ENCODE results near the gene WDFY4.

The WDFY4 gene

DNA sequence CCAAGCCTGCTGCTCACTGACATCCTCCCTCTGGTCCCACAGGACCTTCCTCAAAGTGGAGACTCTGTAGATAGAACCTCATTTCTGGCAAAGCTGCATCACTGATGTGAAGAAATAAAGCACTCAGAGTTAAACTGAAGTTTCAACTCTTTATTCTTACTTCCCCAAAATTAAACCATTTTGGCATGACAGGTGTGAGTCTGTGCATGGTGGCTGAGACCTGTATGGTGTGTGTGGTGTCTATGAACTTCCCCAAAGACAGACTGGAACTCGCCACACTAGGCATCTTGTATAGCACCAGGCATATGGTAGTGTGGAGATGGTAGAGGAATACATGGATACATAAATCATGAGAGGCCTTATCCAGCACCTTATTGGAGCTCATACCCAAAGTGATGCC lies 6.6 kb upstream of the WDFY4 start:
- Histone ChIP-seq H3K27me3 (ENCODE audit: insufficient read depth, poor library complexity, severe bottlenecking) (no peaks in the 10 kb centered on the region), H3K9me3 (ENCODE audit: severe bottlenecking) (peaks cover 4% of the 10 kb centered on the region), H3K27ac (ENCODE audit: poor library complexity, severe bottlenecking) (no peak overlapping the region), H3K4me1 (ENCODE audit: insufficient read depth, poor library complexity, severe bottlenecking) (no peaks in the 10 kb centered on the region), H3K36me3 (ENCODE audit: low read depth) (no peaks in the 10 kb centered on the region), H3K4me3 (ENCODE audit: severe bottlenecking) (no peak overlapping the region)
- TF ChIP-seq, protein P1, sequence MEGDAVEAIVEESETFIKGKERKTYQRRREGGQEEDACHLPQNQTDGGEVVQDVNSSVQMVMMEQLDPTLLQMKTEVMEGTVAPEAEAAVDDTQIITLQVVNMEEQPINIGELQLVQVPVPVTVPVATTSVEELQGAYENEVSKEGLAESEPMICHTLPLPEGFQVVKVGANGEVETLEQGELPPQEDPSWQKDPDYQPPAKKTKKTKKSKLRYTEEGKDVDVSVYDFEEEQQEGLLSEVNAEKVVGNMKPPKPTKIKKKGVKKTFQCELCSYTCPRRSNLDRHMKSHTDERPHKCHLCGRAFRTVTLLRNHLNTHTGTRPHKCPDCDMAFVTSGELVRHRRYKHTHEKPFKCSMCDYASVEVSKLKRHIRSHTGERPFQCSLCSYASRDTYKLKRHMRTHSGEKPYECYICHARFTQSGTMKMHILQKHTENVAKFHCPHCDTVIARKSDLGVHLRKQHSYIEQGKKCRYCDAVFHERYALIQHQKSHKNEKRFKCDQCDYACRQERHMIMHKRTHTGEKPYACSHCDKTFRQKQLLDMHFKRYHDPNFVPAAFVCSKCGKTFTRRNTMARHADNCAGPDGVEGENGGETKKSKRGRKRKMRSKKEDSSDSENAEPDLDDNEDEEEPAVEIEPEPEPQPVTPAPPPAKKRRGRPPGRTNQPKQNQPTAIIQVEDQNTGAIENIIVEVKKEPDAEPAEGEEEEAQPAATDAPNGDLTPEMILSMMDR (IDR thresholded peaks at IDR 0.05; ENCODE audit: poor library complexity, severe bottlenecking), result no peak
- ATAC-seq (ENCODE audit: low read depth), result no peak
- DNase-seq (ENCODE audit: low spot score), result no peak

DNA sequence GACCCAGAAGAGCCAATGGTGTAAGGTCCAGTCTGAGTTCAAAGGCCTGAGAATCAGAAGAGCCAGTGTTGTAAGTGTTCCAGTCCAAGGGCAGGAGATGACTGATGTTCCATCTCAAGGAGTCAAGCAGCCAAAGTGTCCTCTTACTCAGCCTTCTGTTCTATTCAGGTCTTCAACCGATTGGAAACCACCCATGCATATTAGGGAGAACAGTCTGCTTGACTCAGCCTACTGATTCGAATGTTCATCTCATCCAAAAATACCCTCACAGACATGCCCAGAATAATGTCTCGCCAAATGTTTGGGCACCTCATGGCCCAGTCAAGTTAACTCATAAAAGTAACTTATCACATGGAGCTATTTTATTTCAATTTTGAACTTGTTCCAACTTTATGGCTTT lies 2.9 kb upstream of the WDFY4 start:
- TF ChIP-seq, protein P1 (IDR thresholded peaks at IDR 0.05; ENCODE audit: poor library complexity, severe bottlenecking), result no peak
- ATAC-seq (ENCODE audit: low read depth) (no peak), DNase-seq (ENCODE audit: low spot score) (no peak)
- Histone ChIP-seq H3K36me3 (ENCODE audit: low read depth) (no peaks in the 10 kb centered on the region), H3K9me3 (ENCODE audit: severe bottlenecking) (peaks cover 4% of the 10 kb centered on the region), H3K27me3 (ENCODE audit: insufficient read depth, poor library complexity, severe bottlenecking) (no peaks in the 10 kb centered on the region), H3K4me1 (ENCODE audit: insufficient read depth, poor library complexity, severe bottlenecking) (no peaks in the 10 kb centered on the region), H3K27ac (ENCODE audit: poor library complexity, severe bottlenecking) (no peak overlapping the region), H3K4me3 (ENCODE audit: severe bottlenecking) (no peak overlapping the region)

DNA sequence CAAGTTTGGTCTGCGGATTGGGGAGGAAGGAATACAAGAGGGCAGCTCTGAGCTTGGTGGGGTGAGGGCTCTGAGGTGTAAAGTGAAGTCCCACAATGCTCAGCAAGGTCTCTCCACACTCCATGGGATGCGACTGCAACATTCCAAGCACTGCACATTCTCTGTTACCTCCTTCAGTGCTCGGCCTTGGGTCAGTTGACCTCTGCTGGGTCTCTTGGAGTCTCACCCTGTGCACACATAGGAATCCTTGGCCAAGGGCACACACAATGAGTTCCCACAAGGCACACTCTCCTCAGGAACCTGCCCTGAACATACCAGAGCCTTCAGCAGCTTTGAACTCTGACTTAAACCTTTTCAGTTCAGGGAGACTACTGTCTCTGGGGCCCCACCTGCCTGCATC lies 2.4 kb upstream of the WDFY4 start:
- DNase-seq (ENCODE audit: low spot score) (no peak), ATAC-seq (ENCODE audit: low read depth) (no peak)
- Histone ChIP-seq H3K4me3 (ENCODE audit: severe bottlenecking) (no peak overlapping the region), H3K27ac (ENCODE audit: poor library complexity, severe bottlenecking) (no peak overlapping the region), H3K27me3 (ENCODE audit: insufficient read depth, poor library complexity, severe bottlenecking) (no peaks in the 10 kb centered on the region), H3K36me3 (ENCODE audit: low read depth) (no peaks in the 10 kb centered on the region), H3K4me1 (ENCODE audit: insufficient read depth, poor library complexity, severe bottlenecking) (no peaks in the 10 kb centered on the region), H3K9me3 (ENCODE audit: severe bottlenecking) (peaks cover 3% of the 10 kb centered on the region)
- TF ChIP-seq, protein P1 (IDR thresholded peaks at IDR 0.05; ENCODE audit: poor library complexity, severe bottlenecking), result no peak

DNA sequence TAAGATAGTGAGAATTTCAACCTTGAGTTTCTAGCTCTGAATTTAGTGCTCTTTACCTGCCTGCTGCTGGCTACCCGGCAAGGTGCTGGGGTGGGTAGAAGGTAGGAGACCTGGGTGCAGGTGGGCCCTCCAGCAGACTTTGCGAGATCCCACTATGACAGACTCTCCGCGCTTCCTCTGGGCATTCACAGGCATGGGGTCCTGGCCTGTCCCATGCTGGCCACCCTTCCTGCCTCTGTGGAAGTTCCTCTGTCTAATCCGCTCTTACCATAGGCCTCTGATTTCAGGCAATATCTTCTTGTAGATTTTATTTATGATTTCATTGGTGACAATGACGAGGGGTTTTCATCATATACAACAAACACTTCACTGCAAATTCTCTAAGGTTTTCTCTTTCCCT lies 1.2 kb upstream of the WDFY4 start:
- Histone ChIP-seq H3K27ac (ENCODE audit: poor library complexity, severe bottlenecking) (no peak overlapping the region), H3K4me1 (ENCODE audit: insufficient read depth, poor library complexity, severe bottlenecking) (no peaks in the 10 kb centered on the region)

DNA sequence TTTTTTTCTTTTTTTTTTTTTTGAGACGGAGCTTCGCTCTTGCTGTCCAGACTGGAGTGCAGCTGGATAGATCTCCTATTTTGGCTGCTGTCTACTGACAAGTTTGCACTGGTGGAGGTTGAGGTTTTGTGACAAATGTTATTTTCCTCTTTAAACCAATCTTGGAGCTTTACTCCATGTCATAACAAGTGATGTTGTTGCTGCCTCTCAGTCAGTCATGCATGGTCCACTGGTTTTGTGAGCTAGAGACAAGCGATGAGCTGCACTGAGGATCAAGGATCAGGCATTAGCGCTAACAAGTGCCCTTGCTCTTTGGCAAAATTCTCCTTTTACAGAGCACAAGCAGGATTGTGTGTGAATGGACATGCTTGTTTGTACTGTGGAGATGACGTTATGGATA lies 805 bp upstream of the WDFY4 start:
- no peaks in the 10 kb centered on the region for H3K27me3 ChIP-seq (ENCODE audit: insufficient read depth, poor library complexity, severe bottlenecking)
- ATAC-seq (ENCODE audit: low read depth), result no peak
- no peak overlapping the region for H3K27ac ChIP-seq (ENCODE audit: poor library complexity, severe bottlenecking)
- H3K36me3 ChIP-seq (ENCODE audit: low read depth), result no peaks in the 10 kb centered on the region
- no peaks in the 10 kb centered on the region for H3K4me1 ChIP-seq (ENCODE audit: insufficient read depth, poor library complexity, severe bottlenecking)
- TF ChIP-seq, protein P1 (IDR thresholded peaks at IDR 0.05; ENCODE audit: poor library complexity, severe bottlenecking), result no peak
- no peak overlapping the region for H3K4me3 ChIP-seq (ENCODE audit: severe bottlenecking)
- DNase-seq (ENCODE audit: low spot score), result no peak
- H3K9me3 ChIP-seq (ENCODE audit: severe bottlenecking), result no peaks in the 10 kb centered on the region

More for the DNA sequence above, 1.2 kb upstream of the WDFY4 start:
- Histone ChIP-seq H3K36me3 (ENCODE audit: low read depth) (no peaks in the 10 kb centered on the region), H3K4me3 (ENCODE audit: severe bottlenecking) (no peak overlapping the region), H3K27me3 (ENCODE audit: insufficient read depth, poor library complexity, severe bottlenecking) (no peaks in the 10 kb centered on the region), H3K9me3 (ENCODE audit: severe bottlenecking) (no peaks in the 10 kb centered on the region)
- TF ChIP-seq, protein P1 (IDR thresholded peaks at IDR 0.05; ENCODE audit: poor library complexity, severe bottlenecking), result no peak
- ATAC-seq (ENCODE audit: low read depth) (no peak), DNase-seq (ENCODE audit: low spot score) (no peak)
